Upper lobe of right lung (tissue), 1 donor: ENCODE measurements around the gene KCNT1. TPM values are rescaled to one million over a fixed set of nuclear protein-coding genes. Genes with fewer than 3 reads are reported as not detected.

Experiments used
- ATAC-seq: fragments of 200-7000 bp; cut with Tn5 transposase; one replicate; pipeline ENCODE4 v1.9.1; 2020; ENCODE audit warnings: mild to moderate bottlenecking, moderate library complexity
- DNase-seq: peaks from one replicate; pipeline ENCODE4 v3.0.0-alpha.2; 2020
- H3K27ac ChIP-seq: fragments of 200-600 bp; one replicate; pipeline ENCODE4 v1.8.0; 2022
- H3K27me3 ChIP-seq: fragments of 200-600 bp; one replicate; pipeline ENCODE4 v1.8.0; 2022; ENCODE audit warnings: mild to moderate bottlenecking
- H3K36me3 ChIP-seq: fragments of 200-600 bp; one replicate; pipeline ENCODE4 v1.8.0; 2022
- H3K4me1 ChIP-seq: fragments of 200-600 bp; one replicate; pipeline ENCODE4 v1.8.0; 2022
- H3K4me3 ChIP-seq: fragments of 200-600 bp; one replicate; pipeline ENCODE4 v1.8.0; 2022; ENCODE audit warnings: mild to moderate bottlenecking
- H3K9me3 ChIP-seq: fragments of 200-600 bp; one replicate; pipeline ENCODE4 v1.8.0; 2022
- intact Hi-C: fragments of 100-400 bp; cut with DNase I; formaldehyde crosslinking; loops from one replicate; pipeline ENCODE4 v1.11.0; 2022
- total RNA-seq: library from RNA; stranded (reverse); fragmentation: NEBNext Ultra II Directional; extraction: Animal tissue kit (Norgen Biotek cat#: 25700); gene quantifications from one replicate; pipeline ENCODE4 v1.2.1, GENCODE V29; 2021
- TF ChIP-seq, protein P1 (sequence below): fragments of 200-600 bp; IDR thresholded peaks from one replicate; pipeline ENCODE4 v1.8.0; 2022; ENCODE audit warnings: antibody characterized with exemption
- donor health status: DM: no; HTN: yes; CAD: no; lungs with severe emphysema.

Gene KCNT1
- total RNA-seq, 1 donor from 2014 or later: 0.29 TPM

DNA sequence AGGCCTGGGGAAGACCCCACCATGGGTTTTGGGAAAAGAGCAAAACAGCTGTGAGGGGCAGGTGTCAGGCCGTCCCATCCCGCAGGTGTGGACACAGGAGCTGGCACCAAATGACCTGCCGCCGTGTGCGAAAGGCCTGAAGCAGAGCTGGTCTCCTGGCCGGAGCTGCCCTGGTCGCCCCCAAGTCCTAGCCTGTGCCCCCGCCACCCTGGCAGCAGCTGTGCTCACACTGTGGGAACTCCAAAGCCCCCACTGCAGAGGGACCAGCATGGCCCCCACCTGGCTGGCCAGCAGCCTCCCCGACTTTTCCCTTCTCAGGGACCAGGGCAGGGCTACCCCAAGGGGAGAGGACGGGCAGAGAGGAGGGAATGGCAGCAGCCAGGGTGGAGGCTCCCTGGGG, 88.4 kb downstream of the KCNT1 start:
- no peak for ATAC-seq
- Histone ChIP-seq H3K27ac (no peak overlapping the region), H3K4me1 (no peaks in the 10 kb centered on the region), H3K36me3 (no peaks in the 10 kb centered on the region), H3K9me3 (no peaks in the 10 kb centered on the region), H3K27me3 (no peaks in the 10 kb centered on the region), H3K4me3 (no peak overlapping the region)
- intact Hi-C loops: no loop called here
- TF ChIP-seq, protein P1, sequence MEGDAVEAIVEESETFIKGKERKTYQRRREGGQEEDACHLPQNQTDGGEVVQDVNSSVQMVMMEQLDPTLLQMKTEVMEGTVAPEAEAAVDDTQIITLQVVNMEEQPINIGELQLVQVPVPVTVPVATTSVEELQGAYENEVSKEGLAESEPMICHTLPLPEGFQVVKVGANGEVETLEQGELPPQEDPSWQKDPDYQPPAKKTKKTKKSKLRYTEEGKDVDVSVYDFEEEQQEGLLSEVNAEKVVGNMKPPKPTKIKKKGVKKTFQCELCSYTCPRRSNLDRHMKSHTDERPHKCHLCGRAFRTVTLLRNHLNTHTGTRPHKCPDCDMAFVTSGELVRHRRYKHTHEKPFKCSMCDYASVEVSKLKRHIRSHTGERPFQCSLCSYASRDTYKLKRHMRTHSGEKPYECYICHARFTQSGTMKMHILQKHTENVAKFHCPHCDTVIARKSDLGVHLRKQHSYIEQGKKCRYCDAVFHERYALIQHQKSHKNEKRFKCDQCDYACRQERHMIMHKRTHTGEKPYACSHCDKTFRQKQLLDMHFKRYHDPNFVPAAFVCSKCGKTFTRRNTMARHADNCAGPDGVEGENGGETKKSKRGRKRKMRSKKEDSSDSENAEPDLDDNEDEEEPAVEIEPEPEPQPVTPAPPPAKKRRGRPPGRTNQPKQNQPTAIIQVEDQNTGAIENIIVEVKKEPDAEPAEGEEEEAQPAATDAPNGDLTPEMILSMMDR: no peak
- no peak for DNase-seq

DNA sequence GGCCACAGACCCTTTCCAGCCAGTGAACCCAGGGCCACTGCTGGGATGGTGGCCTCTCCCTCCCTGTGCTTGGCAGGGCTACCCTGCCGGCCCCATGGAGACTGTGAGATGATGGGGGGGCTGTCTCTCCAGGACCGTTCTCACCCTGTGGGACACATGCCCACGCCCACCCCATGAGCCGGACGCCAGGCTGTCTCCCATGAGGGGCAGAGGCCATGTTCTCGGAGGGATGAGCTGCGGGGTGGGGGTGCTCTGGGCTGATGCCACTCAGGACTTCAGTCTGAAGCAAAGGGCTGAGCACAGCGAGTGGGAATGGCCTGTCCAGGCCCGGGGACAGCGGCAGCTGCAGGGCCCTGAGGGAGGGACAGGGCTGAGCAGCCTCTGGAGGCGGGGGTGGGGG, 88.9 kb downstream of the KCNT1 start:
- Histone ChIP-seq H3K27ac (no peak overlapping the region), H3K4me3 (no peak overlapping the region), H3K27me3 (no peaks in the 10 kb centered on the region), H3K36me3 (no peaks in the 10 kb centered on the region), H3K9me3 (no peaks in the 10 kb centered on the region), H3K4me1 (no peaks in the 10 kb centered on the region)
- intact Hi-C loops: no loop called here
- ATAC-seq: no peak
- TF ChIP-seq, protein P1: no peak
- DNase-seq: no peak

- Histone ChIP-seq H3K36me3 (no peaks in the 10 kb centered on the region), H3K4me1 (no peaks in the 10 kb centered on the region), H3K27me3 (no peaks in the 10 kb centered on the region), H3K4me3 (no peak overlapping the region), H3K9me3 (no peaks in the 10 kb centered on the region), H3K27ac (no peak overlapping the region)
- TF ChIP-seq, protein P1: no peak
- ATAC-seq: no peak
- DNase-seq: no peak
- intact Hi-C loops: no loop called here
Observed at GRCh38 chr9:135791431-135792267, 89.7 kb downstream of the KCNT1 start.

- TF ChIP-seq, protein P1: no peak
- no peaks in the 10 kb centered on the region for H3K4me1 ChIP-seq
- DNase-seq (no peak), ATAC-seq (no peak)
- H3K4me3 ChIP-seq: no peak overlapping the region
- no peaks in the 10 kb centered on the region for H3K36me3 ChIP-seq
- H3K9me3 ChIP-seq: no peaks in the 10 kb centered on the region
- intact Hi-C loops: no loop called here
- no peak overlapping the region for H3K27ac ChIP-seq
- no peaks in the 10 kb centered on the region for H3K27me3 ChIP-seq
Observed at GRCh38 chr9:135792268-135793128, 90.5 kb downstream of the KCNT1 start.

DNA sequence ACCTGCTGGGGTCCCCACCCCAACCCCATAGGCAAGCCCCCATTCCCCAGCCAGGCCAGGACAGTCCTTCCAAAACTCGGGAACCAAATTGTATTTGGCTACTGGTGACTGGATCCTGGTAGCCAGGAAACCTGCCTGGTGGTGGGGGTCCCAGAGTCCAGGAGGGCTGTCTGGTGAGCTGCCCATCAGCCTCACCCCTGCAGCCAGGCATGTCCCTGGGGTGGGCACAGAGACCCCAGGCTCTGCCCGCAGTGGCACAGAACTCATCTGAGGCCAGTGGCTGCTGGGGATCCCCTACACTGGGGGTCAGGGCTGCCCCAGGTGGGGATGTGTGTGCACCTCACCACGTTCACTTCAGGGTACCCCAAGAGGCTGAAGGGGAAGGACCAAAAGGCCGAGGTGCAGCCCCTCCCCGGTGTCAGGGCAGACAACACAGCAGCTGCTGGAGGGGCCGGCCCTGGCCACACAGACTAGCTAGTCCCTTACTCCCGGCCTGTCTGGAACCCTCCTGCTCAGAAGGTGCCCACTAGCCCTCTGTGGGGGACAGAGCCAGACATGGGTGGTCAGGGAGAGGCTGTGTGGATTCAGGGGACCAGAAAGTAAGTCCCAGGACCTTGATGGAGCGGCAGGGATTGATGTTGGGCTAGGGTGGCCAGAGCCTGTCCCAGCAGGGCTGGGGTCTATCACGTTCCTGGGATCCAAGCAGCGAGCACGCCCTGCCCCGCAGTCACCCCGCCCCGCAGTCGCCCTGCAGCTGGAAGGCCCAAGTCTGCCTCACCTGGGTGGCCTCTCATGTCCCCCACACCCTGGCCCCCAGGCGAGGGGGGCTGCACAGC, 91.5 kb downstream of the KCNT1 start:
- H3K4me3 ChIP-seq: no peak overlapping the region
- H3K36me3 ChIP-seq: no peaks in the 10 kb centered on the region
- no peak for ATAC-seq
- intact Hi-C loops: no loop called here
- no peak overlapping the region for H3K27ac ChIP-seq
- TF ChIP-seq, protein P1: no peak
- no peaks in the 10 kb centered on the region for H3K9me3 ChIP-seq
- no peaks in the 10 kb centered on the region for H3K27me3 ChIP-seq
- DNase-seq: no peak
- H3K4me1 ChIP-seq: no peaks in the 10 kb centered on the region
